Measurements from ENCODE around the gene MADCAM1. TPM values are rescaled to one million over a fixed set of nuclear protein-coding genes. Genes with fewer than 3 reads are reported as not detected.
A peak's percentile ranks its signal among the peaks of the same experiment; 100 is the strongest.

Gene MADCAM1
- total and polyA plus RNA-seq, 10 of the 15 experiments (the other 5 are each of a cell fraction or from before 2014, with no cell fraction given) = 0.06 to 0.32 (median 0.31) TPM; not detected in 5

DNA sequence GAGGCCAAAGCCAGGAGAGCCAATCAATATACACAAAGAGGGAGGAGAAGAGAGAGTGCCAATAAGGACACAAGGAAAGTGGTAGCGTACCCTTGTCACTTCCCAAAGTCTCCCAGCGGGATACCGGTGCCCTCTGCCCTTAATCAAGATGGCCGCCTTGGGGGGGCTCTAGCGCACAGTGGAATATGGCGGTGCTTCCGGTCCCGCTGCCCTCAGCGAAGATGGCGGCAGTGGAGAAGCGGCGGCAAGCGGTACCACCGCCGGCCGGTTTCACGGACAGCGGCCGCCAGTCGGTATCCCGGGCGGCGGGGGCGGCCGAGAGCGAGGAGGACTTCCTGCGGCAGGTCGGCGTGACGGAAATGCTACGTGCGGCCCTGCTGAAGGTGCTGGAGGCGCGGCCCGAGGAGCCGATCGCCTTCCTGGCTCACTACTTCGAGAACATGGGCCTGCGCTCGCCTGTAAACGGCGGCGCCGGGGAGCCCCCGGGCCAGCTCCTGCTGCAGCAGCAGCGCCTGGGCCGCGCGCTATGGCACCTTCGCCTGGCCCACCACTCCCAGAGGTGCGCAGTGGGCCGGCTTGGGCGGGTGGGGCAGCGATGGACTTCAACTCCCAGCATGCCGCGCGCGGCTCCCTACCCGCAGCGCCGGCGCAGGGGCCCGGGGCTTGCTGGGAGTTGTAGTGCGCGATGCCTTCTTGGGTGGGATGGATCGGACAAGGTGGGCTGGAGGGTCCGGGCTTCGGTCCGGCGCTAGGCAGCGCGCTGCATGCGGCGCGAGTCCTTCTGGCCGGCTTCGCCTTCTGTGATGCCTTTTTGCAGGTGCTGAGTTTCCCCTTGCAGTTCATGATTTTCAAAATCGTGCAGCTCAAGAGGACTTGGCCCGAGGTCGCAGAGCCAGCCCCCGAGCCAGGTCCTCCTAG, 11.3 kb downstream of the MADCAM1 start, which contains the start of gene TPGS1 (continued):
- TF ChIP-seq, protein P1, sequence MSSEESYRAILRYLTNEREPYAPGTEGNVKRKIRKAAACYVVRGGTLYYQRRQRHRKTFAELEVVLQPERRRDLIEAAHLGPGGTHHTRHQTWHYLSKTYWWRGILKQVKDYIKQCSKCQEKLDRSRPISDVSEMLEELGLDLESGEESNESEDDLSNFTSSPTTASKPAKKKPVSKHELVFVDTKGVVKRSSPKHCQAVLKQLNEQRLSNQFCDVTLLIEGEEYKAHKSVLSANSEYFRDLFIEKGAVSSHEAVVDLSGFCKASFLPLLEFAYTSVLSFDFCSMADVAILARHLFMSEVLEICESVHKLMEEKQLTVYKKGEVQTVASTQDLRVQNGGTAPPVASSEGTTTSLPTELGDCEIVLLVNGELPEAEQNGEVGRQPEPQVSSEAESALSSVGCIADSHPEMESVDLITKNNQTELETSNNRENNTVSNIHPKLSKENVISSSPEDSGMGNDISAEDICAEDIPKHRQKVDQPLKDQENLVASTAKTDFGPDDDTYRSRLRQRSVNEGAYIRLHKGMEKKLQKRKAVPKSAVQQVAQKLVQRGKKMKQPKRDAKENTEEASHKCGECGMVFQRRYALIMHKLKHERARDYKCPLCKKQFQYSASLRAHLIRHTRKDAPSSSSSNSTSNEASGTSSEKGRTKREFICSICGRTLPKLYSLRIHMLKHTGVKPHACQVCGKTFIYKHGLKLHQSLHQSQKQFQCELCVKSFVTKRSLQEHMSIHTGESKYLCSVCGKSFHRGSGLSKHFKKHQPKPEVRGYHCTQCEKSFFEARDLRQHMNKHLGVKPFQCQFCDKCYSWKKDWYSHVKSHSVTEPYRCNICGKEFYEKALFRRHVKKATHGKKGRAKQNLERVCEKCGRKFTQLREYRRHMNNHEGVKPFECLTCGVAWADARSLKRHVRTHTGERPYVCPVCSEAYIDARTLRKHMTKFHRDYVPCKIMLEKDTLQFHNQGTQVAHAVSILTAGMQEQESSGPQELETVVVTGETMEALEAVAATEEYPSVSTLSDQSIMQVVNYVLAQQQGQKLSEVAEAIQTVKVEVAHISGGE (CRISPR knock-in tag; IDR thresholded peaks at IDR 0.05) = peak; percentile 2; the same call in 1 of the 2 replicates
- TF ChIP-seq, protein P2, sequence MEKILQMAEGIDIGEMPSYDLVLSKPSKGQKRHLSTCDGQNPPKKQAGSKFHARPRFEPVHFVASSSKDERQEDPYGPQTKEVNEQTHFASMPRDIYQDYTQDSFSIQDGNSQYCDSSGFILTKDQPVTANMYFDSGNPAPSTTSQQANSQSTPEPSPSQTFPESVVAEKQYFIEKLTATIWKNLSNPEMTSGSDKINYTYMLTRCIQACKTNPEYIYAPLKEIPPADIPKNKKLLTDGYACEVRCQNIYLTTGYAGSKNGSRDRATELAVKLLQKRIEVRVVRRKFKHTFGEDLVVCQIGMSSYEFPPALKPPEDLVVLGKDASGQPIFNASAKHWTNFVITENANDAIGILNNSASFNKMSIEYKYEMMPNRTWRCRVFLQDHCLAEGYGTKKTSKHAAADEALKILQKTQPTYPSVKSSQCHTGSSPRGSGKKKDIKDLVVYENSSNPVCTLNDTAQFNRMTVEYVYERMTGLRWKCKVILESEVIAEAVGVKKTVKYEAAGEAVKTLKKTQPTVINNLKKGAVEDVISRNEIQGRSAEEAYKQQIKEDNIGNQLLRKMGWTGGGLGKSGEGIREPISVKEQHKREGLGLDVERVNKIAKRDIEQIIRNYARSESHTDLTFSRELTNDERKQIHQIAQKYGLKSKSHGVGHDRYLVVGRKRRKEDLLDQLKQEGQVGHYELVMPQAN (conservative IDR thresholded peaks at IDR 0.05) = peak; percentile 86
- TF ChIP-seq BHLHE40 (IDR thresholded peaks at IDR 0.05; ENCODE audit: borderline replicate concordance in 1 of 2, low read depth in 2 of 2, low read length in 1 of 2) (peak in 1 of 2 experiments; percentile 30; a peak in 1 of 4 replicates), YBX1 (IDR thresholded peaks at IDR 0.05) (no peak), CREM (IDR thresholded peaks at IDR 0.05; ENCODE audit: low read depth) (peak; percentile 85), SMC3 (IDR thresholded peaks at IDR 0.05; ENCODE audit: borderline replicate concordance, low read length) (no peak), IKZF2 (IDR thresholded peaks at IDR 0.05) (peak in 1 of 2 experiments; percentile 72; a peak in 2 of 4 replicates), IKZF1 (conservative IDR thresholded peaks at IDR 0.05) (peak; percentile 98), BACH1 (IDR thresholded peaks at IDR 0.05; ENCODE audit: borderline replicate concordance) (peak; percentile 58; the same call in 1 of the 2 replicates), SUZ12 (IDR thresholded peaks at IDR 0.05; ENCODE audit: unreplicated experiment) (no peak), HDAC2 (IDR thresholded peaks at IDR 0.05) (no peak)
- TF ChIP-seq, protein P3, sequence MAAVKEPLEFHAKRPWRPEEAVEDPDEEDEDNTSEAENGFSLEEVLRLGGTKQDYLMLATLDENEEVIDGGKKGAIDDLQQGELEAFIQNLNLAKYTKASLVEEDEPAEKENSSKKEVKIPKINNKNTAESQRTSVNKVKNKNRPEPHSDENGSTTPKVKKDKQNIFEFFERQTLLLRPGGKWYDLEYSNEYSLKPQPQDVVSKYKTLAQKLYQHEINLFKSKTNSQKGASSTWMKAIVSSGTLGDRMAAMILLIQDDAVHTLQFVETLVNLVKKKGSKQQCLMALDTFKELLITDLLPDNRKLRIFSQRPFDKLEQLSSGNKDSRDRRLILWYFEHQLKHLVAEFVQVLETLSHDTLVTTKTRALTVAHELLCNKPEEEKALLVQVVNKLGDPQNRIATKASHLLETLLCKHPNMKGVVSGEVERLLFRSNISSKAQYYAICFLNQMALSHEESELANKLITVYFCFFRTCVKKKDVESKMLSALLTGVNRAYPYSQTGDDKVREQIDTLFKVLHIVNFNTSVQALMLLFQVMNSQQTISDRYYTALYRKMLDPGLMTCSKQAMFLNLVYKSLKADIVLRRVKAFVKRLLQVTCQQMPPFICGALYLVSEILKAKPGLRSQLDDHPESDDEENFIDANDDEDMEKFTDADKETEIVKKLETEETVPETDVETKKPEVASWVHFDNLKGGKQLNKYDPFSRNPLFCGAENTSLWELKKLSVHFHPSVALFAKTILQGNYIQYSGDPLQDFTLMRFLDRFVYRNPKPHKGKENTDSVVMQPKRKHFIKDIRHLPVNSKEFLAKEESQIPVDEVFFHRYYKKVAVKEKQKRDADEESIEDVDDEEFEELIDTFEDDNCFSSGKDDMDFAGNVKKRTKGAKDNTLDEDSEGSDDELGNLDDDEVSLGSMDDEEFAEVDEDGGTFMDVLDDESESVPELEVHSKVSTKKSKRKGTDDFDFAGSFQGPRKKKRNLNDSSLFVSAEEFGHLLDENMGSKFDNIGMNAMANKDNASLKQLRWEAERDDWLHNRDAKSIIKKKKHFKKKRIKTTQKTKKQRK (IDR thresholded peaks at IDR 0.05; ENCODE audit: low read depth, low read length) = no peak
- TF ChIP-seq, protein P4, sequence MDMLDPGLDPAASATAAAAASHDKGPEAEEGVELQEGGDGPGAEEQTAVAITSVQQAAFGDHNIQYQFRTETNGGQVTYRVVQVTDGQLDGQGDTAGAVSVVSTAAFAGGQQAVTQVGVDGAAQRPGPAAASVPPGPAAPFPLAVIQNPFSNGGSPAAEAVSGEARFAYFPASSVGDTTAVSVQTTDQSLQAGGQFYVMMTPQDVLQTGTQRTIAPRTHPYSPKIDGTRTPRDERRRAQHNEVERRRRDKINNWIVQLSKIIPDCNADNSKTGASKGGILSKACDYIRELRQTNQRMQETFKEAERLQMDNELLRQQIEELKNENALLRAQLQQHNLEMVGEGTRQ (IDR thresholded peaks at IDR 0.05; ENCODE audit: borderline replicate concordance, low read depth, low read length) = no peak
- TF ChIP-seq, protein P5, sequence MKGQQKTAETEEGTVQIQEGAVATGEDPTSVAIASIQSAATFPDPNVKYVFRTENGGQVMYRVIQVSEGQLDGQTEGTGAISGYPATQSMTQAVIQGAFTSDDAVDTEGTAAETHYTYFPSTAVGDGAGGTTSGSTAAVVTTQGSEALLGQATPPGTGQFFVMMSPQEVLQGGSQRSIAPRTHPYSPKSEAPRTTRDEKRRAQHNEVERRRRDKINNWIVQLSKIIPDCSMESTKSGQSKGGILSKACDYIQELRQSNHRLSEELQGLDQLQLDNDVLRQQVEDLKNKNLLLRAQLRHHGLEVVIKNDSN (IDR thresholded peaks at IDR 0.05; ENCODE audit: borderline replicate concordance, extremely low read length, insufficient read depth, low read depth, low read length) = no peak
- TF ChIP-seq, protein P6, sequence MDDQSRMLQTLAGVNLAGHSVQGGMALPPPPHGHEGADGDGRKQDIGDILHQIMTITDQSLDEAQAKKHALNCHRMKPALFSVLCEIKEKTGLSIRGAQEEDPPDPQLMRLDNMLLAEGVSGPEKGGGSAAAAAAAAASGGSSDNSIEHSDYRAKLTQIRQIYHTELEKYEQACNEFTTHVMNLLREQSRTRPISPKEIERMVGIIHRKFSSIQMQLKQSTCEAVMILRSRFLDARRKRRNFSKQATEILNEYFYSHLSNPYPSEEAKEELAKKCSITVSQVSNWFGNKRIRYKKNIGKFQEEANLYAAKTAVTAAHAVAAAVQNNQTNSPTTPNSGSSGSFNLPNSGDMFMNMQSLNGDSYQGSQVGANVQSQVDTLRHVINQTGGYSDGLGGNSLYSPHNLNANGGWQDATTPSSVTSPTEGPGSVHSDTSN (IDR thresholded peaks at IDR 0.05; ENCODE audit: insufficient replicate concordance, low read depth, low read length) = peak; percentile 2
